Measurements from ENCODE around the gene ATP8B4.

- TF ChIP-seq POLR2A (IDR thresholded peaks at IDR 0.05; ENCODE audit: low read depth): no peak
- no peak for TF ChIP-seq CTCF (IDR thresholded peaks at IDR 0.05)
Observed at GRCh38 chr15:50049871-50050270, 69.2 kb downstream of the ATP8B4 start.

Measured in esophagus muscularis mucosa (tissue), 3 donors.